Measurements from ENCODE around the gene HOXD9. TPM values are rescaled to one million over a fixed set of nuclear protein-coding genes. Genes with fewer than 3 reads are reported as not detected.

HOXD9 gene
- total RNA-seq, 1 experiment from 2014 or later, result not detected

- POLR2A ChIA-PET (ENCODE audit: unreplicated experiment), result interaction anchor here (0.6 to 0.7 kb wide), 2 partner anchors 918 to 1111 kb away, joined by 7 to 9 read pairs; no protein-coding TSS in a partner anchor
- BruUV-seq (replicated peaks), result no TSS peak
- Histone ChIP-seq H3K27me3 (ENCODE audit: insufficient read depth, low read depth) (peaks cover 64% of the 10 kb centered on the region), H3K4me2 (no peak overlapping the region), H3F3A (ENCODE audit: insufficient read depth, low read depth) (no peaks in the 10 kb centered on the region), H3K4me3 (no peak overlapping the region), H3K79me2 (ENCODE audit: low read depth) (no peaks in the 10 kb centered on the region), H4K20me1 (ENCODE audit: insufficient read depth) (no peaks in the 10 kb centered on the region), H2AFZ (0 out of 2 replicates have a peak overlapping the region, but pooled peaks have one; percentile 11), H3K9me2 (ENCODE audit: insufficient read depth) (no peaks in the 10 kb centered on the region), H3K4me1 (replicated peaks; ENCODE audit: insufficient read depth) (peaks cover 13% of the 10 kb centered on the region; the same call in 1 of the 2 replicates), H3K27ac (no peak overlapping the region), H3K36me3 (ENCODE audit: low read depth) (no peaks in the 10 kb centered on the region), H3K9me3 (ENCODE audit: insufficient read depth, low read depth) (no peaks in the 10 kb centered on the region)
- TF ChIP-seq EZH2 (IDR thresholded peaks at IDR 0.05; ENCODE audit: low read depth), result no peak
- TF ChIP-seq, protein P1, sequence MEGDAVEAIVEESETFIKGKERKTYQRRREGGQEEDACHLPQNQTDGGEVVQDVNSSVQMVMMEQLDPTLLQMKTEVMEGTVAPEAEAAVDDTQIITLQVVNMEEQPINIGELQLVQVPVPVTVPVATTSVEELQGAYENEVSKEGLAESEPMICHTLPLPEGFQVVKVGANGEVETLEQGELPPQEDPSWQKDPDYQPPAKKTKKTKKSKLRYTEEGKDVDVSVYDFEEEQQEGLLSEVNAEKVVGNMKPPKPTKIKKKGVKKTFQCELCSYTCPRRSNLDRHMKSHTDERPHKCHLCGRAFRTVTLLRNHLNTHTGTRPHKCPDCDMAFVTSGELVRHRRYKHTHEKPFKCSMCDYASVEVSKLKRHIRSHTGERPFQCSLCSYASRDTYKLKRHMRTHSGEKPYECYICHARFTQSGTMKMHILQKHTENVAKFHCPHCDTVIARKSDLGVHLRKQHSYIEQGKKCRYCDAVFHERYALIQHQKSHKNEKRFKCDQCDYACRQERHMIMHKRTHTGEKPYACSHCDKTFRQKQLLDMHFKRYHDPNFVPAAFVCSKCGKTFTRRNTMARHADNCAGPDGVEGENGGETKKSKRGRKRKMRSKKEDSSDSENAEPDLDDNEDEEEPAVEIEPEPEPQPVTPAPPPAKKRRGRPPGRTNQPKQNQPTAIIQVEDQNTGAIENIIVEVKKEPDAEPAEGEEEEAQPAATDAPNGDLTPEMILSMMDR (conservative IDR thresholded peaks at IDR 0.05), result no peak
- CTCF ChIA-PET, result no interaction called here
- no peak for DNase-seq
- intact Hi-C loops (cut with micrococcal nuclease; ENCODE audit: unreplicated experiment), result loop anchor here (10.0 kb wide), 1 partner anchor 1630 kb away; no protein-coding TSS in a partner anchor
Measured at GRCh38 chr2:176094349-176094748, 28.2 kb upstream of the HOXD9 start.

- Histone ChIP-seq H3K36me3 (ENCODE audit: low read depth) (no peaks in the 10 kb centered on the region), H3K27me3 (ENCODE audit: insufficient read depth, low read depth) (peaks cover 53% of the 10 kb centered on the region), H2AFZ (no peak overlapping the region), H4K20me1 (ENCODE audit: insufficient read depth) (no peaks in the 10 kb centered on the region), H3K4me2 (no peak overlapping the region), H3K9me3 (ENCODE audit: insufficient read depth, low read depth) (no peaks in the 10 kb centered on the region), H3F3A (ENCODE audit: insufficient read depth, low read depth) (no peaks in the 10 kb centered on the region), H3K27ac (no peak overlapping the region), H3K9me2 (ENCODE audit: insufficient read depth) (no peaks in the 10 kb centered on the region), H3K4me1 (replicated peaks; ENCODE audit: insufficient read depth) (peaks cover 13% of the 10 kb centered on the region; the same call in 1 of the 2 replicates), H3K4me3 (no peak overlapping the region), H3K79me2 (ENCODE audit: low read depth) (no peaks in the 10 kb centered on the region)
- ChIA-PET CTCF (no interaction called here), POLR2A (ENCODE audit: unreplicated experiment) (no interaction called here)
- no TSS peak for BruUV-seq (replicated peaks)
- no peak for DNase-seq
- intact Hi-C loops (cut with micrococcal nuclease; ENCODE audit: unreplicated experiment), result loop anchor here (5.0 to 10.0 kb wide), 2 partner anchors 1063 to 1631 kb away; no protein-coding TSS in a partner anchor
- TF ChIP-seq, protein P1 (conservative IDR thresholded peaks at IDR 0.05), result no peak
- TF ChIP-seq EZH2 (IDR thresholded peaks at IDR 0.05; ENCODE audit: low read depth), result no peak
Measured at GRCh38 chr2:176095421-176095820, 27.1 kb upstream of the HOXD9 start.

- no peaks in the 10 kb centered on the region for H3K36me3 ChIP-seq (ENCODE audit: low read depth)
- intact Hi-C loops (cut with micrococcal nuclease; ENCODE audit: unreplicated experiment), result loop anchor here (2.0 to 10.0 kb wide), 3 partner anchors 844 to 1632 kb away; no protein-coding TSS in a partner anchor
- TF ChIP-seq EZH2 (IDR thresholded peaks at IDR 0.05; ENCODE audit: low read depth), result no peak
- TF ChIP-seq, protein P1 (conservative IDR thresholded peaks at IDR 0.05), result no peak
- H3K4me1 ChIP-seq (replicated peaks; ENCODE audit: insufficient read depth), result peaks cover 13% of the 10 kb centered on the region; the same call in 1 of the 2 replicates
- H2AFZ ChIP-seq, result peak overlapping the region; percentile 91
- no peaks in the 10 kb centered on the region for H3K9me3 ChIP-seq (ENCODE audit: insufficient read depth, low read depth)
- no peak overlapping the region for H3K27ac ChIP-seq
- BruUV-seq (replicated peaks), result no TSS peak
- H3K4me2 ChIP-seq, result peak overlapping the region; percentile 90
- no peaks in the 10 kb centered on the region for H3F3A ChIP-seq (ENCODE audit: insufficient read depth, low read depth)
- no peaks in the 10 kb centered on the region for H4K20me1 ChIP-seq (ENCODE audit: insufficient read depth)
- POLR2A ChIA-PET (ENCODE audit: unreplicated experiment), result interaction anchor here (0.6 kb wide), 1 partner anchor 682 kb away, joined by 3 read pairs; no protein-coding TSS in a partner anchor
- CTCF ChIA-PET, result interaction anchor here (0.6 to 2.3 kb wide), 6 partner anchors 14 to 845 kb away, joined by 3 to 22 read pairs (median 3); no protein-coding TSS in a partner anchor
- H3K79me2 ChIP-seq (ENCODE audit: low read depth), result no peaks in the 10 kb centered on the region
- H3K27me3 ChIP-seq (ENCODE audit: insufficient read depth, low read depth), result peaks cover 45% of the 10 kb centered on the region
- H3K4me3 ChIP-seq, result peak overlapping the region; percentile 65
- DNase-seq, result no peak
- H3K9me2 ChIP-seq (ENCODE audit: insufficient read depth), result no peaks in the 10 kb centered on the region
Measured at GRCh38 chr2:176096243-176096985, 26.1 kb upstream of the HOXD9 start.

Measured in PC-9 (cell line).